GM19239 (cell line): ENCODE results near the gene PTPRM.

Source experiments
- DNase-seq: peaks from one replicate; pipeline ENCODE4 v3.0.0; 2011; ENCODE audit warnings: low spot score; ENCODE audit not compliant: insufficient read length
- FAIRE-seq: peaks from 2 replicates; lab custom pipeline; 2011; peaks lifted over from hg19 to GRCh38; lab: Jason Lieb, UNC

PTPRM gene

DNA sequence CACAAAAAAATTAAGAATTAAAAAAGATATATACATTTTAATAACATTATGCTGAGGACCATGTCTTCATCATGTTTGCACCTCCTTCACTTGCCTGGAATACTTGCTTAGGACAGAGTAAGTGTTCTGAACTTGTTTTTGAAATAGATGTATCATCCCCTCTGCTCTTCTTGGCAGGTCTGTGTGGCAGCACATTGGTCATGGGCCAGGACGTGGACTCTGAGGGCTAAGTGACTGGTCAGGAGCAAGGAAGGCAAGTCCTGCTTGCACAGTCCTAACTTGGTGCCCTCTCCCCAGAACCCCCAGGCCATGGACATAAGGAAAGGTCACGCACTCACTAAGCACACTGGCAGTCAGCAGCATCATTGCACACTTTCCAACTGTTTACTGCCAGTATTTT, 95.8 kb downstream of the PTPRM start:
- FAIRE-seq (no peak), DNase-seq (no peak)

DNA sequence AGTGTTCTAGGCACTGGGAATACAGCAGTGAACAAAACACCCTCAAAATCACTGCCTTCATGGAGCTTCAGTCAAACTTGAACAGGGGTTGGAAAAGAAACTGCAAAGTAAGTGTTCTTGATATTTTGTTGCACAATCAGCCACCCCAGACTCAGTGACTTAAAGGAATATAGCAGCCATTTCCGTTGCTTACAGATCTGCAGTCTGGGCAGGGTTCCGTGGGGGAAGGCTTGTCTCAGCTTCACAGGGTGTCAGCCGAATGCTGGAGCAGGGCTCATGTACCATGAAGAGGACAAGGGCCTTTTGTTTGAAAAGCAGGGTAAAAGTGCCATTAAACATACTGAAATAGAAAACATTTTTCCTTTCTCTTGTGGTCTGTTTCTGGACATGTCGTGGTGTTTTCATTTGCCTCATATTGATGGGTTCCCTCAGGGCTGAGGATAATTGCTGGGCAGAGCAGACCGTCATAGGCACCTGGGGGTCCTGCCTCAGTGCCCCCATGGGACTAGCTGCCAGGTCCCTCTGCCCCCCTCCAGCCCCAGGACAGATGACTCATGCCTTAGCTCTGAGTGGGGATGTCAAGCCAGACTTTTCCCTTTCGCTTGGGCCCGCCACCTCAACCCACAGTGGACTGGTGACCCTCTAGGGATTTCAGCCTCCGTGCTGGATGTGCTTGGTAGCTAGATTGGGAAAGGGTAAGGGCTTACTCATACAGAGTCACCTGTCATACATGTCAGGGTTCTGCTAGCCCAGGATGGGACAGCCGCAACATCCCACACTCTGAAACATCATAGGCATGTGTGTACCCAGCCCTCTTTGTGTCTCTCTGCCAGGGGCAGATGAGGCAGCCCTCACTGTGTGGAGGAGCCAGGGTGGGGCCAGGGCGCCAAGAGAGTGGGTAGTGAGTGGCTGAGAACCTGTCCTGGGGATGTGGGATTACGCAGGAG, 96.5 kb downstream of the PTPRM start:
- DNase-seq: no peak

DNA sequence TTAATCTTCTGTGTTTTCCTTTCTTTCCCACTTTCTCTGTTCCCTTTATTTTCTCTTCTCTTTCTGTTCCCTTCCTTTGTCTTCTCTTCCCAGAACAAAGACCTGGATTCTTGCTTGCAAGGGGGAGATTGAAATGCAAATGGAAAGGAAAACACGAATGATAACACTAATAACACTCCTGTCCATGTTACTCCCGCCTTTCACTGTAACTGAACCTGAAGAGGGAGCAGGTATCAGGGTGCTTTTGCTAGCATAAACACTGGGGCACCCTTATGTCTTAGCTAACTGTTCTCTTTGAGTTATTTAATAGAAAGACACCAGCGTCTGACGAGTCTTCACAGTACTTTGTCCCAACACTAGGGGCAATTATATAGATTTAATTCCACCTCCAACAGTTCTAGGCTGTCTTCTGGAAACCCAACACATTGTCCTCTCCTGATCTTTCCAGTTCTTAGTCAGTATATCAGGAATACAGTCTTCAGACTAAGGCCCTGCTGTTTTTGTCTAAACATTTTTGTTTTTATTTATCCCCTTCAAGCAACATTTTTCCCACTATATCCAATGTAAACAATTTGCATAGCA, 99.2 kb downstream of the PTPRM start:
- FAIRE-seq (no peak), DNase-seq (no peak)

More for the DNA sequence above, 96.5 kb downstream of the PTPRM start:
- no peak for FAIRE-seq

DNA sequence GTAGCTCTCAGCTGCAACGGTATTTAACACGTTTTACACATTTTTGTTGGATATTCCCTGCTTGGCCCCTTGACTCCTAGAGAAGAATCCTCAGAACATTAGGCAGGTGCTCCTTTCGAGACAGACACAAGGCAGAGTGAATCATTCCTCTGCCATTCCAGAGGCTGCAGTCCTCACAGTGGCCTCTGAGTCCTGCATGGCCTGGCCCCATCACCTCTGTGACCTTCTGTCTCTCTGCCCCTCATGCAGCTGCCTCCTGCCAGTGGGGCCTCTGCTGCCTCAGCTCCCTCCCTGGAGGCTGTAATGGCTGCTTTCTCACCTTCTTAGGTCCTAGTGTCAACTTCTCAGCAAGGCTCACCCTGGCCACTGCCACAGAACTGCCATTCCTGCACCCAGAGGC, 101.3 kb downstream of the PTPRM start:
- no peak for DNase-seq
- no peak for FAIRE-seq

DNA sequence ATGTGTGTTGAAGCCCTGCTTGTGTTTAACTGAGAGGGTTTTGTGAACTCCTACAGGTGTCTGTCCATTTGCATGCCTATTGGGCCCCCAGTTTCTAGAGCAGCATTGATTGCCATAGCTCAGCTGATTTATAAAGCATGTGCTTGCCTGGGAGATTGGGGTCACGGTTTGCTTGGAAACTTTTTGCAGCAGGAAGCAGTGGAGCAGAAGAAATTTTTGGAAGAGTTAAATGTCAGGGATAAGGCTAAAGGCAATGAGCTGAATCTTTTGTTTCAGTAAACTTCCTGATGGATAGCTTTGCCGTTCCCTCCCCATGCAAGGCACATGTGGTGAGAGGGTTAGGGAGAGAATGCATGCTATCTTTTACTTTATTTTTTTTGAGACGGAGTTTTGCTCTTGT, 102.2 kb downstream of the PTPRM start:
- no peak for DNase-seq
- no peak for FAIRE-seq

DNA sequence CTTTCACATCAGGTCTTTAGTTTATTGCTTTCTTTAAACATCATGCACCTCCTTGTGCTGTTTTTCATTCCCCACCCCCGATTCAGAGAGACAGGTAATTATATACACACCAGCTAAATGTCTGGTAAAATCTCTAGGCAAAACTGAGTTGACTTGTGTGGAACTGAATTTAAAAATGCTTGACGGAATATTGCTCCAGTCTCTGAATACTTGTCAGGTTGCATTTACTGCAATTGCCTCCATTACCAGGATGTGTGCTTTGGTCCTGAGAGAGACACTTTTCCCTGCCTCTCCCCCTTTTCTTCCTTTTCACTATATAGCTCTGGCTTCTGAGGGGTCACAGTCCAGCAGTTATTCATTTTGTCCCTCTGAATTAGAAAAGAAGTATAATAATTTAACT, 104.0 kb downstream of the PTPRM start:
- DNase-seq (no peak), FAIRE-seq (no peak)

DNA sequence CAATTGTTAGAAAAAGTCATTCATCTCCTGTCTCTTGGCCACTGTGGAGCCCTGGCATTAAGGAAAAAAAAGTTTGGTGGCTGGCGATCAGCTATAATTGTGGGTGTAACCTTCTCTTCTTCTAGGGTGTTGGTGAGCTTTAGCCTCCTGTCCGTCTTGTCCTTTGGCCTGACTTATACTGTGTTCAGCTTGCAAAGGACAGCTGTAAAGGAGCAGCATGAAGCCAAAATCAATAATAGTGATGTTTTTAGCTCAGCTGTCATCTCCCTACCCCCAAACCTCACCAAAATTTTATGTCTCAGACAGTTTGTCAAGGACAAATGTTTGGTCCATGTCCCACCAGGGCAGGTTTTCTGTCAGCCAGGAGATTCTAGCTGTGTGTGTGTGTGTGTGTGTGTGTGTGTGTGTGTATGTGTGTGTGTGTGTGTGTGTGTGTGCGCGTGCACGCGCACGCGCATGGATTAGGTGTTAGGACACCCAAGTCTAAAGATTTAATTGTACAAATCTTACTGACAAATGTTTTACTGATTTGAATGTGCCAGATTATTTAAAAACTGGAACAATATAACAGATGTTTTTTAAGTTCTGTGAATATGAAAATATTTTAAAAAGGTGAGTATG, 109.2 kb downstream of the PTPRM start:
- FAIRE-seq (no peak), DNase-seq (no peak)

DNA sequence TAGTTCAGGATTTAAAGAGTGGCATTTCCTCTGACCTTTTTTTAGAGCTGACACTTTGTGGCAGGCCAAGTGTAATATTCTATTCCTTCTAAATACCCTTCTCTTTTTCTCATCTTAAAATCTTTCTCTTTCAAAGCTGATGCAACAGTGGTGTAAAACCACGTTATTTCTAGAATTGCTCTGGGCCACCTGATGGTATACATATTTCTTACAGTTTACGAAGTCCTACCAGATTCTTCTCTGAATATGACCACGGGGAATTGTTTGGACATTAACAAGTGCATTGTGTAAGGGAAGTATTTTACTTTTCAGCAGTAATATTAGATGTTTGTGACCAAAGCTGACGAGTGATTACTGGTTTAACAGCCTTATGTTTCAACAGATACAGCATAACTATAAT, 109.9 kb downstream of the PTPRM start:
- FAIRE-seq: no peak
- no peak for DNase-seq

DNA sequence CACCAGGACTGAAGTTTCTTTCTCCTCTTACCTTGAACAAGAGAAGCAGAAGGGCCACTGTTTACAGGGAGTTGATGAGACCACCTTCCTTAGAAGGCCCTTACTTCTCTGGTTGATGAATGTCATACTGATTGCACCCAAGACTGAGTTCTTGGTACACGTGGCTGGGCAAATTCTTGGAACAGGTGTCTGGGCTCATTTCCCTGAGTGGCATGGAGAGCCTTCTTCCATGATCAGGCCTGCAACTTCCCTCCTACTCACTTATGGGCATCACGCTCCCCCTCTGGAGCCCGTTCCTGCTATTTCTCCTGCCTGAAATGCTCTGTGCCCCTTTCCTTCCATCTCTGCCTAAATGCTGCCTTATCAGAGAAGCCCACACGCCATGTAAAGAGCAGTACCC, 110.3 kb downstream of the PTPRM start:
- DNase-seq (no peak), FAIRE-seq (no peak)

DNA sequence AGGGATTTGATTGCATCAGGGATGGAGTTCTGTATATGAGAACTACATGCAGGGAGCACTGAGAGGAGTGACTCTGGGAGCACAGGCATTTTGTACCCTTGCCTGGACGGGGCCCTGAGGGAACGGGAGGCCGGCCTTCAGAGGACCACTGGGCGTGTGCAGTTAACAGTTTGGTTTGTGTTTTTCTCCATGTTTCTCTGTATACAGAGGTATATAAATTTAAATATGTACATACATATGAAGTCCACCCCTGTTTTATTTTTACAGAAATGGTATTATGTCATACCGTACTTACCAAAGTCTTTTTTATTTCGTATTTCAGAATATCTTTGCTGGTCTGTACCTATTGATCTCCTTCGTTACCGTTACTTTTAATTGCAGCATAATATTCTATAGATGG, 111.3 kb downstream of the PTPRM start:
- no peak for FAIRE-seq

DNA sequence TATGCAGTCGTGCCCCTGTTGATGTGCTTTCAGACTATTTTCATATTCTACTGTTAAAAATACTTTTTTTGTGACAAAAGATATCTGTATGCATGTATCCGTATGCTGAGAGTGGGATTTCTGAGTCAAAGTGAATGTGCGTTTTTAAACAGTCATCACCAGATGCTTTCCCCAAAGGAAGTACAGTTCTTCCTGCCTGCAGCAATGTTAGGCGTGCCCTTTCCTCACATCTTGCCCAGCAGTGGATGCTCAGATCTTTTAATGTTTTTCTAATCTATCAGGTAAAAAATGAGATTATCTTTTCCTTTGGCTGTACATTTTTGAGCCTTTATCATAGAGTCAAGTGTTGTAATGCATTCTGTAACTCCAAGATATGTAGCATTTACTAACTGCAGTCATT, 111.7 kb downstream of the PTPRM start:
- DNase-seq (no peak), FAIRE-seq (no peak)

More for the DNA sequence above, 111.3 kb downstream of the PTPRM start:
- DNase-seq: no peak

DNA sequence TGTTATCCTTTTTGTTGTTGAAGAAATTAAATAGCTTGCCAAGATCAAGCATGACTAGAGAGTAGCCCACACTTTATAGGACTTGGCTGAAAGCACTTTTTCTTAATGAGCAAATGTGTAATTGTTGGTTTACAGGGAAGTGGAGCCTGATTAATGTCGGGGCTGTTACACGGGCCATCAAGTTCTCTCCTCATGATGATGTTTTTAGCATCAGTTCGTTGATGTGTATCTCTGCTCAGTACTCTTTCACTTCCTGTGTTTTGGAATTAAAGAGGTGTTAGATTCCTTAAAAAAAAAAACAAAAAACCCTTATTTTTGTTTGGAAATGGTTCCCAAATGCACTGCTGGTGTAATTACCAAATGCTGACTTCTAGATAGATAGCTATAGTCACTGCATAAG, 114.2 kb downstream of the PTPRM start:
- DNase-seq (no peak), FAIRE-seq (no peak)

DNA sequence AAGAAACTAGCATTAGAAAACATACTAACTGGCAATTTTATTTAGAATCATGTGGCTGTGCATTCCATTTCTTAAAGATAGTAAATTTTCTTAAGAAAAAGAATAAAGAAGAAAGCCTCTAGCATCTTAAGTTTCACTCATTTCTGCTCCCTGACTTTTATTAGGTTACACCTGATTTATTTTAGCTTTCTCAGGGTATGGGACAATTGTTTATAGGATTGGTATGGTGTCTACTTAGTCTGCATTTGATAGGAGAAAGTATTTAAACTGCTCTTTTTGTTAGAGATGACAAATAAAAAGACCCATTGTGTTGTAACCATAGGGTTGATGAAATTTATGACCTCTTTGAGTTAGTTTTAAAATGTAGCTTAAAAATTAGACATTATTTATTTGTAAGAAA, 115.2 kb downstream of the PTPRM start:
- DNase-seq: no peak
- no peak for FAIRE-seq

DNA sequence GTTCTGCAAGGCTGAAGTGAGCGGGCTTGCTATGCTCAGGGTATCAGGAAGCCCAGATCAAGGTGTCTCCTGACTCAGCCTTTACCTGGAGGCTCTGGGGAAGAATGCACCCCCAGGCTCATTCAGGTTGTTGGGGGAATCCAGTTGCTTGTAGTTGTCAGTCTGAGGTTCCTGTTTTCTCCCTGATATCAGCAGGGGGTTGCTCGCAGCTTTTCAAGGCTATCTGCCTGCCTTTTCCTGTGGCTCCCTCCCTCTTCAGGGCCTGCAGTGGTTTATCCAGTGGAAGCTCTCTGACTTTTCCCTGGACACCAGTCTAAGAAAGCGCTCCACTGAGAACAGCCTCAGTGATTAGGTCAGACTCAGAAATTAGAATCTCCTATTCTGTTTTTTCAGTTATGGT, 116.6 kb downstream of the PTPRM start:
- FAIRE-seq: no peak
- no peak for DNase-seq

DNA sequence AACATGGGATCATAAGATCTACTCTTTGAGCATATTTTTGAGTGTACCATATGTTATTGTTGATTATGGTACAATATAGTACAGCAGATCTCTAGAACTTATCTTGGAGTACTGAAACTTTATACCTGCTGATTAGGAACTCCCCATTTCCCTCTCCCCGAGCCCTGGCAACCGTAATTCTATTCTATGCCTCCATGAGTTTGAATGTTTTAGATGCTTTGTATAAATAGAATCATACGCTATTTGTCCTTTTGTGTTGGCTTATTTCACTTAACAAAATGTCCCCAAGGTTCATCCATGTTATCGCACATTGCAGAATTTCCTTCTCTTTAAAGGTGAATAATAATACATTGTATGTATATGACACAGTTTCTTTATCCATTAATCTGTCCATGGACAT, 117.2 kb downstream of the PTPRM start:
- no peak for DNase-seq
- no peak for FAIRE-seq

DNA sequence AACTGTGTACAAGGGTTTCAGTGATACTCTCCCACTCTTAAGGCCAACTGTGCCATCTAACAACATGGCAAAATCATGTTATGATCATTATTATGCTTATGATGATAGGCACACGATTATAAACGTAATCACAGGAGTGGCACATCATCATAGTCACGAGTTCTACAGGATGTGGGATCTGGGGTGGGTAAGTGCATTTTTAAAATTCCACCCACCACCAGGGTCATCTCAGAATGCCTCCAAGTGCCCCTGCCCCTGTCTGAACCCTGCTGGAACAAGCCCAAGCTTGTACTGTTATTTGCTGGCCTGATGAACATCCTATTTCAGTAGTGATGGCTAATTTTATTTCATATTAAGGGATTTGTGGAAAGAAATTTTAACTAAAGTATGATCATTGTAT, 117.8 kb downstream of the PTPRM start:
- FAIRE-seq: no peak

DNA sequence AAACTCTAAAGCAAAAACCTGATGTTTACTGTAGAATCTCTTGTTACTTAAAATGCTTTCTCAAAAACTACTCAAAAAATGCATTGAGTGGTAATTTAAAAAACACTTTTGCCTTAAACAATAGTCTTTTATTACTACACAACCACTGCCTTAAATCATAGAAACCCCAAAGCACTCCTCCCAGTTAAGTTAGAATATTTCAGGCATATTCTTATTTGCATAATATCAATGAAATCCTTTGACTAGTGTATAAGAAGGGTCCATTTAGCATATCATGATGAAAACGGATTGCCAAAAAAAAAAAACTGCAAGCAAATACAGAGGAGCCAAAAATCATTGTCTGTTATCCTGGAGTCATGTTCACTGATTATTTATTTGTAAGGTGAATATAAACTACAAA, 119.2 kb downstream of the PTPRM start:
- FAIRE-seq (no peak), DNase-seq (no peak)

More for the DNA sequence above, 117.8 kb downstream of the PTPRM start:
- no peak for DNase-seq

DNA sequence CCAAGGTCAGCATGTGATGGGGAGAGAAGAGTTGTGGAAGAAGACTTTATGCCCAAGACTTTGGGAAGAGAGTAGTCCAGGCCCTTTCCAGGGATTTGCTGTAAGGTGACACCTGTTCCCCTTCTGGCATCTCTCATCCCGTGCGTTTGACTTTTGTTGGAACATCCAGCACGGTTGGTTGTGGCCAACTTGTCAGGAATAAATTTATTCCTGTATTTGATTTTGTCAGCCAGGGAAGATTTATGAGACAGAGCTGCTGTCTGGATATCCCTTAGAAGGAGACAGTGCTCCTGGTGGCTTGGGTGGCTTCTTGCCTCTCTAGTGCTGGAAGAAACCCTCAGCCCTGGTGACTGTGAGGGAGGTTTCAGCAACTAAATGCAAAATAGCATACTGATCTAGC, 121.5 kb downstream of the PTPRM start:
- DNase-seq (no peak), FAIRE-seq (no peak)

DNA sequence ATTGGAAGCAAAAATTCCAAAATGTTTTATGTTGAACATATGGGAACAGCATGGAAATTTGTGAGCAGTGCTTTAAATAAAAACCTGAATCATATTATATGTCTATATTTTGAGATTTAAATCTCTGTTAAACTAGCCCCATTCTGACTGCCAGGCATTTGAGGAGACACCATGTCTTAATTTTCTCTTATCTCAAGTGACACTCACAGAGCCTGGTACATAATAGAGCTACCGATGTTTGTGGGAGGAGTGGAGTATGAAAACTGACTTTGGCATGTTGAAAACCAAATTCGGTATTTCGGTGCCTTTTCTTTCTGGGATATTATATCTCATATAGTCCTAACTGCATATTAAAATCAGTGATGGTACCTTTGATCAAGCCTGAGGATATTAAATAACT, 124.1 kb downstream of the PTPRM start:
- FAIRE-seq: no peak
- no peak for DNase-seq

DNA sequence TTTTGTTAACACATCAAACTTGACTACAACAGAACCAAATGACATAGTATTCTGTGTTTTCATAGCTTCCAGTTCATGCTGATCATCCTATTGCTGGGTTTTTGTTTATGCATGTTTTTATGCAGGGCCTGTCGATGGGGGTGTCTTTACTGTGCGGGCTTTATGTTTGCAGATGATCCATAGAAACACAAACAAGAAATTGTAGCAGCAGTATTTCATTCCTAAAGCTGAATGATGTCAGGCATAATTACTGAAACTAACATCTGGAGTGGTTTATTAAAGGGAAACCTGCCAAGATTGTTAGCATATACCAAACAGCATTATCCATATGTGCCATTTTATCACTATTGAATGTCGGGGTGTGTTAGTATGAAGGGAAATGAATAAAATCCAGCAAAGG, 129.7 kb downstream of the PTPRM start:
- DNase-seq: no peak
- FAIRE-seq: no peak

DNA sequence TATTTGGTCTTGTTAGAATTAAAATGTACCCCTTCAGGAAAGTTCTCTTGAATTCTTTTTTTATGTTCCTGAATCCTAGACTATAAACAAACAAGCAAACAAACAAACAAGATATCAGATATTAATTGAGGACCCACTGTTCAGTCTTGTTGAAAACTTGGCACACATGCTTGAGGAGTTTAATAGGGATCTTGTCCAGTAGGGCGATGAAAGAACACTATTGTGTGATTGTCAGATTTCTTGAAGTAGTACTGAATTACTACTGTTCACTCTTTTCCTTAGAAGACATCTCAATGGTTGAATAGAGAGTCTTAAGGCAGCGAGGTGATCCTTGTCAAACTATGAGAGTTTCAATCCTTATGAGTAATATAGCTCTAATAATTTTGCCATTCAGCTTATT, 130.2 kb downstream of the PTPRM start:
- no peak for DNase-seq
- no peak for FAIRE-seq
